Measurements from ENCODE around the gene DERL3. TPM values are rescaled to one million over a fixed set of nuclear protein-coding genes. Genes with fewer than 3 reads are reported as not detected.

Gene DERL3
- total and polyA plus RNA-seq, 2 of the 13 experiments (the other 11 are each of a cell fraction or from before 2014, with no cell fraction given), result not detected

DNA sequence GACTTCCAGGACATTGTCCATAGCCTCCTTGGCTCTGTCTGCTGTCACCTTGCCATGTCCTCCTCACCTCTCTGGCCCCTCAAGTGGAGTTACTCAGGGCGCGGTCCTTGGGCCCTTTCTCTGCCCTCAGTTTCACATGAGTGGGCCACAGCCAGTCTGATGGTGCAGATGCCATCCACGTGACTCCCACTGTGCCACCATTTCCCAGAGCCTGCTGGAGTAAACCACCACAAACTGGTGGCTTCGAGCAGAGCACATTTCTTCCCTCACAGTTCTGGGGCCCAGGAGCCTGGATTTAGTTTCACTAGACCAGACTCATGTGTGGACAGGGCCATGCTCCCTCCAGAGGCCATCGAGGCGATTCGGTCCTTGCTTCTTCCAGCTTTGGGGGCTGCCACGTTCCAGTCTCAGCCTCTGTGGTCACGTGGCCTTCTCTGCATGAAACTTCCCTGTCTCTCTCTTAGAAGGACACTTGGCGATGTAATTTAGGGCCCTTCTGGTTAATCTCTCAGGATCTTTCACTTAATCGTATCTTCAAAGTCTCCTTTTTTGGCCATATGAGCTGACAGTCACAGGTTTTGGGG is 37.5 kb downstream of the DERL3 start:
- CTCF ChIA-PET (ENCODE audit: low intra/inter-chr PET ratio, low total read pairs), result no interaction called here
- Histone ChIP-seq H3K9ac (ENCODE audit: insufficient read depth, low read depth, low read length) (no peak overlapping the region), H3K27ac (ENCODE audit: extremely low read length, insufficient read depth, low read length) (no peak overlapping the region), H4K20me1 (ENCODE audit: insufficient read depth, low read length) (no peaks in the 10 kb centered on the region), H2AFZ (ENCODE audit: low read length) (no peak overlapping the region), H3K36me3 (replicated peaks in 1 of 2; ENCODE audit: control insufficient read depth in 1 of 2, insufficient read depth in 2 of 2, low read length in 2 of 2) (peaks cover 34 to 67% of the 10 kb centered on the region in 2 experiments), H3K4me2 (ENCODE audit: low read depth, low read length) (no peak overlapping the region), H3K9me3 (ENCODE audit: low read length) (no peaks in the 10 kb centered on the region), H3K4me3 (replicated peaks in 1 of 3; ENCODE audit: insufficient read depth in 1 of 3, low read depth in 2 of 3, low read length in 3 of 3) (no peak overlapping the region), H3K4me1 (ENCODE audit: insufficient read depth, low read length) (peaks cover 11% of the 10 kb centered on the region), H3K27me3 (ENCODE audit: control insufficient read depth in 1 of 2, insufficient read depth in 2 of 2, low read length in 2 of 2) (no peaks in the 10 kb centered on the region), H3K79me2 (ENCODE audit: insufficient read depth, low read length) (no peaks in the 10 kb centered on the region)
- in situ Hi-C loops (cut with HindIII; ENCODE audit: extremely low pct_ligation_motif_present, low pct_unique_long_range_greater_than_20kb) (no loop called here), intact Hi-C loops (cut with micrococcal nuclease; ENCODE audit: unreplicated experiment) (no loop called here)
- FAIRE-seq, result no peak
- POLR2A ChIA-PET, result no interaction called here
- 95% methylated on average over 9 of the region's 11 CpGs for WGBS (ENCODE audit: low lambda C conversion rate)
- ATAC-seq, result no peak
- DNase-seq (ENCODE audit: low spot score), result no peak
- BruUV-seq (replicated peaks), result no TSS peak
- TF ChIP-seq, protein P1, sequence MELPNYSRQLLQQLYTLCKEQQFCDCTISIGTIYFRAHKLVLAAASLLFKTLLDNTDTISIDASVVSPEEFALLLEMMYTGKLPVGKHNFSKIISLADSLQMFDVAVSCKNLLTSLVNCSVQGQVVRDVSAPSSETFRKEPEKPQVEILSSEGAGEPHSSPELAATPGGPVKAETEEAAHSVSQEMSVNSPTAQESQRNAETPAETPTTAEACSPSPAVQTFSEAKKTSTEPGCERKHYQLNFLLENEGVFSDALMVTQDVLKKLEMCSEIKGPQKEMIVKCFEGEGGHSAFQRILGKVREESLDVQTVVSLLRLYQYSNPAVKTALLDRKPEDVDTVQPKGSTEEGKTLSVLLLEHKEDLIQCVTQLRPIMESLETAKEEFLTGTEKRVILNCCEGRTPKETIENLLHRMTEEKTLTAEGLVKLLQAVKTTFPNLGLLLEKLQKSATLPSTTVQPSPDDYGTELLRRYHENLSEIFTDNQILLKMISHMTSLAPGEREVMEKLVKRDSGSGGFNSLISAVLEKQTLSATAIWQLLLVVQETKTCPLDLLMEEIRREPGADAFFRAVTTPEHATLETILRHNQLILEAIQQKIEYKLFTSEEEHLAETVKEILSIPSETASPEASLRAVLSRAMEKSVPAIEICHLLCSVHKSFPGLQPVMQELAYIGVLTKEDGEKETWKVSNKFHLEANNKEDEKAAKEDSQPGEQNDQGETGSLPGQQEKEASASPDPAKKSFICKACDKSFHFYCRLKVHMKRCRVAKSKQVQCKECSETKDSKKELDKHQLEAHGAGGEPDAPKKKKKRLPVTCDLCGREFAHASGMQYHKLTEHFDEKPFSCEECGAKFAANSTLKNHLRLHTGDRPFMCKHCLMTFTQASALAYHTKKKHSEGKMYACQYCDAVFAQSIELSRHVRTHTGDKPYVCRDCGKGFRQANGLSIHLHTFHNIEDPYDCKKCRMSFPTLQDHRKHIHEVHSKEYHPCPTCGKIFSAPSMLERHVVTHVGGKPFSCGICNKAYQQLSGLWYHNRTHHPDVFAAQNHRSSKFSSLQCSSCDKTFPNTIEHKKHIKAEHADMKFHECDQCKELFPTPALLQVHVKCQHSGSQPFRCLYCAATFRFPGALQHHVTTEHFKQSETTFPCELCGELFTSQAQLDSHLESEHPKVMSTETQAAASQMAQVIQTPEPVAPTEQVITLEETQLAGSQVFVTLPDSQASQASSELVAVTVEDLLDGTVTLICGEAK (IDR thresholded peaks at IDR 0.05), result no peak
- TF ChIP-seq, protein P1 (CRISPR knock-in tag; IDR thresholded peaks at IDR 0.05), result no peak
- no peak for TF ChIP-seq RBM22 (optimal IDR thresholded peaks at IDR 0.05; ENCODE audit: low read length)
- TF ChIP-seq MAFF (IDR thresholded peaks at IDR 0.05; ENCODE audit: low read depth, low read length), result no peak
- TF ChIP-seq, protein P2, sequence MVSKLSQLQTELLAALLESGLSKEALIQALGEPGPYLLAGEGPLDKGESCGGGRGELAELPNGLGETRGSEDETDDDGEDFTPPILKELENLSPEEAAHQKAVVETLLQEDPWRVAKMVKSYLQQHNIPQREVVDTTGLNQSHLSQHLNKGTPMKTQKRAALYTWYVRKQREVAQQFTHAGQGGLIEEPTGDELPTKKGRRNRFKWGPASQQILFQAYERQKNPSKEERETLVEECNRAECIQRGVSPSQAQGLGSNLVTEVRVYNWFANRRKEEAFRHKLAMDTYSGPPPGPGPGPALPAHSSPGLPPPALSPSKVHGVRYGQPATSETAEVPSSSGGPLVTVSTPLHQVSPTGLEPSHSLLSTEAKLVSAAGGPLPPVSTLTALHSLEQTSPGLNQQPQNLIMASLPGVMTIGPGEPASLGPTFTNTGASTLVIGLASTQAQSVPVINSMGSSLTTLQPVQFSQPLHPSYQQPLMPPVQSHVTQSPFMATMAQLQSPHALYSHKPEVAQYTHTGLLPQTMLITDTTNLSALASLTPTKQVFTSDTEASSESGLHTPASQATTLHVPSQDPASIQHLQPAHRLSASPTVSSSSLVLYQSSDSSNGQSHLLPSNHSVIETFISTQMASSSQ (IDR thresholded peaks at IDR 0.05; ENCODE audit: low read depth), result no peak
- TF ChIP-seq, protein P2 (CRISPR knock-in tag; IDR thresholded peaks at IDR 0.05; ENCODE audit: borderline replicate concordance), result no peak
- TF ChIP-seq ZSCAN12 (CRISPR knock-in tag; IDR thresholded peaks at IDR 0.05), result no peak
- no peak for TF ChIP-seq ZFP36L1 (CRISPR knock-in tag; IDR thresholded peaks at IDR 0.05)
- TF ChIP-seq ZZZ3 (CRISPR knock-in tag; IDR thresholded peaks at IDR 0.05; ENCODE audit: borderline replicate concordance), result no peak
- TF ChIP-seq IRX3 (CRISPR knock-in tag; IDR thresholded peaks at IDR 0.05; ENCODE audit: borderline replicate concordance, low read depth), result no peak
- no peak for TF ChIP-seq SSRP1 (CRISPR knock-in tag; IDR thresholded peaks at IDR 0.05)
